Neural cell (in vitro differentiated cells): ENCODE data around the gene PARL. TPM values are rescaled to one million over a fixed set of nuclear protein-coding genes. Genes with fewer than 3 reads are reported as not detected.

ENCODE experiments used
- H2AFZ ChIP-seq: fragments of 200-600, 300-800 bp; sonication (generic), shearing (Covaris generic); 2 replicates; pipeline ENCODE4 v1.6.0; 2014; ENCODE audit warnings: low read depth, mild to moderate bottlenecking, antibody characterized with exemption, low read length, moderate library complexity
- H3F3A ChIP-seq: fragments of 200-600 bp; shearing (Covaris generic); 2 replicates; pipeline ENCODE4 v1.6.1; 2016; ENCODE audit warnings: mild to moderate bottlenecking, moderate library complexity, mixed read lengths, antibody characterized with exemption, low read length; ENCODE audit not compliant: insufficient read depth, poor library complexity, severe bottlenecking
- H3K27ac ChIP-seq: fragments of 200-600, 300-800 bp; sonication (generic), shearing (Covaris generic); 2 replicates; pipeline ENCODE4 v1.5.1; 2014; ENCODE audit warnings: mild to moderate bottlenecking, low read length, moderate library complexity
- H3K27me3 ChIP-seq: fragments of 300-800, 200-600 bp; sonication (generic), shearing (Covaris generic); 2 replicates; pipeline ENCODE4 v1.6.0; 2014; ENCODE audit warnings: mild to moderate bottlenecking, low read depth, low read length, moderate library complexity; ENCODE audit not compliant: insufficient read depth
- H3K36me3 ChIP-seq: fragments of 300-800, 200-600 bp; sonication (generic), shearing (Covaris generic); 2 replicates; pipeline ENCODE4 v1.5.1; 2014; ENCODE audit warnings: mild to moderate bottlenecking, antibody characterized with exemption, low read length, moderate library complexity; ENCODE audit not compliant: insufficient read depth
- H3K4me2 ChIP-seq: fragments of 300-800, 200-600 bp; sonication (generic), shearing (Covaris generic); 2 replicates; pipeline ENCODE4 v1.6.0; 2014; ENCODE audit warnings: mild to moderate bottlenecking, low read length
- H3K4me3 ChIP-seq: fragments of 300-800, 200-600 bp; sonication (generic), shearing (Covaris generic); 2 replicates; pipeline ENCODE4 v1.5.1; 2014; ENCODE audit warnings: mild to moderate bottlenecking, low read length, moderate library complexity
- H3K79me2 ChIP-seq: fragments of 200-600 bp; shearing (Covaris generic); replicated peaks from 2 replicates; pipeline ENCODE4 v1.6.0; 2014; ENCODE audit warnings: mild to moderate bottlenecking, low read length, moderate library complexity; ENCODE audit not compliant: insufficient read depth
- H3K9ac ChIP-seq: fragments of 300-800, 200-600 bp; sonication (generic), shearing (Covaris generic); 2 replicates; pipeline ENCODE4 v1.6.1; 2016; ENCODE audit warnings: mild to moderate bottlenecking, low read length, mixed read lengths
- H3K9me2 ChIP-seq: fragments of 200-600 bp; shearing (Covaris generic); 2 replicates; pipeline ENCODE4 v1.6.1; 2016; ENCODE audit warnings: mild to moderate bottlenecking, low read length, mixed read lengths; ENCODE audit not compliant: insufficient read depth
- H3K9me3 ChIP-seq: fragments of 200-600, 300-800 bp; sonication (generic), shearing (Covaris generic); 2 replicates; pipeline ENCODE4 v1.6.1; 2016; ENCODE audit warnings: mild to moderate bottlenecking, mixed run types, low read length, moderate library complexity, mixed read lengths
- H4K20me1 ChIP-seq: fragments of 200-600 bp; shearing (Covaris generic); 2 replicates; pipeline ENCODE4 v1.6.1; 2016; ENCODE audit warnings: mild to moderate bottlenecking, mixed run types; ENCODE audit not compliant: insufficient read depth
- EP300 ChIP-seq: fragments of 450-650 bp; conservative IDR thresholded peaks from 2 replicates; pipeline ENCODE4 v1.6.1; 2014; ENCODE audit warnings: antibody characterized with exemption, mild to moderate bottlenecking, moderate library complexity; ENCODE audit not compliant: poor library complexity, severe bottlenecking
- EZH2 ChIP-seq: fragments of 200-600, 300-800 bp; shearing (Covaris generic), sonication (generic); IDR thresholded peaks from 2 replicates; pipeline ENCODE4 v1.6.1; 2014; ENCODE audit warnings: antibody characterized with exemption, low read length, borderline replicate concordance, mild to moderate bottlenecking; ENCODE audit not compliant: insufficient read depth, poor library complexity, severe bottlenecking
- MXI1 ChIP-seq: fragments of 450-650 bp; conservative IDR thresholded peaks from 2 replicates; pipeline ENCODE4 v1.6.1; 2014; ENCODE audit warnings: antibody characterized with exemption, mild to moderate bottlenecking; ENCODE audit not compliant: poor library complexity, severe bottlenecking
- POLR2AphosphoS5 ChIP-seq: IDR thresholded peaks from 2 replicates; pipeline ENCODE4 v1.6.1; 2012
- RAD21 ChIP-seq: fragments of 450-650 bp; conservative IDR thresholded peaks from 2 replicates; pipeline ENCODE4 v1.6.1; 2014; ENCODE audit warnings: antibody characterized with exemption, mild to moderate bottlenecking, moderate library complexity
- SMC3 ChIP-seq: fragments of 450-650 bp; conservative IDR thresholded peaks from 2 replicates; pipeline ENCODE4 v1.6.1; 2014; ENCODE audit warnings: antibody characterized with exemption, mild to moderate bottlenecking, moderate library complexity; ENCODE audit not compliant: poor library complexity
- TAF1 ChIP-seq: IDR thresholded peaks from 2 replicates; pipeline ENCODE4 v1.6.1; 2012; ENCODE audit warnings: low read depth
- polyA plus RNA-seq: library from polyadenylated mRNA; depleted of rRNA; stranded (reverse); fragments of >200 nt; gene quantifications from 2 replicates; pipeline ENCODE4 v1.2.3, GENCODE V29; 2014
- TF ChIP-seq, protein P1 (sequence below): fragments of 450-650 bp; IDR thresholded peaks from 2 replicates; pipeline ENCODE4 v1.5.1; 2014; ENCODE audit warnings: antibody characterized with exemption, mild to moderate bottlenecking, moderate library complexity; ENCODE audit not compliant: poor library complexity, severe bottlenecking
- TF ChIP-seq, protein P2 (sequence below): IDR thresholded peaks from 2 replicates; pipeline ENCODE4 v1.6.1; 2012; ENCODE audit warnings: borderline replicate concordance

PARL gene
- polyA plus RNA-seq, 1 donor from 2014 or later, result 59.2 TPM

DNA sequence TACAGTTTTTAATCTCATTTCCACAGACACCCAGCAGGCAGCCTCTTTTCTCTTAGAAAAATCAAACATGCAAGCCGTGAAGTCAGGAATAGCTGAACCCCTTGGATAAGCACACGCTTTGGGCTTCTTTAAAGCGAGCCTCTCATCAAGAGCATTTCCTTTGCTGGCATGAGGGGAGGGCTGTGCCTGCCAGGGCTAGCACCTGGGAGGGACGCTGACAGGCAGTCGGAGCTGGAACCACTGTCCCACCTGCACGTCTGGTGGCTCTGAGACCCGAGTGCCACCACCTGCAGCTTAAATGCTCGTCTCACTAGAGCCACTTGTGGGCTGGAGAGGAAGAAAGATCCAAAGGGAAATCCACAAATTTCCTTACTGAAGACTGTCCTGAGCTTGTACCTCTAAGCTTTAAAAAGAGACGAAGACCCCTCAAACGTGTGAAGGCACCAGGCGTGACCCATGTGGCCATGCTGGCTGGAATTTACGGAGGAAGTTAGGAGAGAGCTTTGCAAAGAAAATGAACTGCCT is 68.7 kb downstream of the PARL start:
- no peaks in the 10 kb centered on the region for H4K20me1 ChIP-seq
- H3F3A ChIP-seq, result no peaks in the 10 kb centered on the region
- H3K79me2 ChIP-seq, result no peaks in the 10 kb centered on the region
- TF ChIP-seq EP300 (no peak), SMC3 (no peak), EZH2 (no peak), MXI1 (no peak), TAF1 (no peak), POLR2AphosphoS5 (no peak), RAD21 (no peak)
- TF ChIP-seq, protein P1, sequence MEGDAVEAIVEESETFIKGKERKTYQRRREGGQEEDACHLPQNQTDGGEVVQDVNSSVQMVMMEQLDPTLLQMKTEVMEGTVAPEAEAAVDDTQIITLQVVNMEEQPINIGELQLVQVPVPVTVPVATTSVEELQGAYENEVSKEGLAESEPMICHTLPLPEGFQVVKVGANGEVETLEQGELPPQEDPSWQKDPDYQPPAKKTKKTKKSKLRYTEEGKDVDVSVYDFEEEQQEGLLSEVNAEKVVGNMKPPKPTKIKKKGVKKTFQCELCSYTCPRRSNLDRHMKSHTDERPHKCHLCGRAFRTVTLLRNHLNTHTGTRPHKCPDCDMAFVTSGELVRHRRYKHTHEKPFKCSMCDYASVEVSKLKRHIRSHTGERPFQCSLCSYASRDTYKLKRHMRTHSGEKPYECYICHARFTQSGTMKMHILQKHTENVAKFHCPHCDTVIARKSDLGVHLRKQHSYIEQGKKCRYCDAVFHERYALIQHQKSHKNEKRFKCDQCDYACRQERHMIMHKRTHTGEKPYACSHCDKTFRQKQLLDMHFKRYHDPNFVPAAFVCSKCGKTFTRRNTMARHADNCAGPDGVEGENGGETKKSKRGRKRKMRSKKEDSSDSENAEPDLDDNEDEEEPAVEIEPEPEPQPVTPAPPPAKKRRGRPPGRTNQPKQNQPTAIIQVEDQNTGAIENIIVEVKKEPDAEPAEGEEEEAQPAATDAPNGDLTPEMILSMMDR, result no peak
- TF ChIP-seq, protein P2, sequence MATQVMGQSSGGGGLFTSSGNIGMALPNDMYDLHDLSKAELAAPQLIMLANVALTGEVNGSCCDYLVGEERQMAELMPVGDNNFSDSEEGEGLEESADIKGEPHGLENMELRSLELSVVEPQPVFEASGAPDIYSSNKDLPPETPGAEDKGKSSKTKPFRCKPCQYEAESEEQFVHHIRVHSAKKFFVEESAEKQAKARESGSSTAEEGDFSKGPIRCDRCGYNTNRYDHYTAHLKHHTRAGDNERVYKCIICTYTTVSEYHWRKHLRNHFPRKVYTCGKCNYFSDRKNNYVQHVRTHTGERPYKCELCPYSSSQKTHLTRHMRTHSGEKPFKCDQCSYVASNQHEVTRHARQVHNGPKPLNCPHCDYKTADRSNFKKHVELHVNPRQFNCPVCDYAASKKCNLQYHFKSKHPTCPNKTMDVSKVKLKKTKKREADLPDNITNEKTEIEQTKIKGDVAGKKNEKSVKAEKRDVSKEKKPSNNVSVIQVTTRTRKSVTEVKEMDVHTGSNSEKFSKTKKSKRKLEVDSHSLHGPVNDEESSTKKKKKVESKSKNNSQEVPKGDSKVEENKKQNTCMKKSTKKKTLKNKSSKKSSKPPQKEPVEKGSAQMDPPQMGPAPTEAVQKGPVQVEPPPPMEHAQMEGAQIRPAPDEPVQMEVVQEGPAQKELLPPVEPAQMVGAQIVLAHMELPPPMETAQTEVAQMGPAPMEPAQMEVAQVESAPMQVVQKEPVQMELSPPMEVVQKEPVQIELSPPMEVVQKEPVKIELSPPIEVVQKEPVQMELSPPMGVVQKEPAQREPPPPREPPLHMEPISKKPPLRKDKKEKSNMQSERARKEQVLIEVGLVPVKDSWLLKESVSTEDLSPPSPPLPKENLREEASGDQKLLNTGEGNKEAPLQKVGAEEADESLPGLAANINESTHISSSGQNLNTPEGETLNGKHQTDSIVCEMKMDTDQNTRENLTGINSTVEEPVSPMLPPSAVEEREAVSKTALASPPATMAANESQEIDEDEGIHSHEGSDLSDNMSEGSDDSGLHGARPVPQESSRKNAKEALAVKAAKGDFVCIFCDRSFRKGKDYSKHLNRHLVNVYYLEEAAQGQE, result no peak
- no peaks in the 10 kb centered on the region for H3K27me3 ChIP-seq
- no peak overlapping the region for H3K4me3 ChIP-seq
- no peak overlapping the region for H2AFZ ChIP-seq
- H3K27ac ChIP-seq, result no peak overlapping the region
- no peak overlapping the region for H3K9ac ChIP-seq
- H3K9me3 ChIP-seq, result no peaks in the 10 kb centered on the region
- no peak overlapping the region for H3K4me2 ChIP-seq
- H3K36me3 ChIP-seq, result peaks cover 4% of the 10 kb centered on the region
- no peaks in the 10 kb centered on the region for H3K9me2 ChIP-seq

DNA sequence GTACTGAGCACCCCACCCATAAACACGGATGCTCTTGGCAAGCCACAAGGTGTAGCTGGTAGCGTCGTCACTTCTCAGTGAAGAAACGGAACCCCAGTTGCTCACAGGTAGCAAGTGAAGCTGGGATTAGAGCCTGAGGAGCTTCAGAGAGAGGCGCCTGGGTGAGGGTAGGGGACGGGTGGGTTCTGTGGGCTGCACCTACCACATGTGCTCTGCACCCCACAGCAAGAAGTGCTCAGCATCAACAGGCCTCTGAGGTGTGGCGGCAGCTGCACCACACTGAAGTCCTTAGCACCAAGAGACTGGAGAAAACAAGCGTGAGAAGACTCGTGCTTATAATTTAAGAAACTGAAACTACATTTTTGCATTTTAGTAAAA is 69.1 kb downstream of the PARL start:
- no peak overlapping the region for H3K27ac ChIP-seq

More for the DNA sequence above, 69.1 kb downstream of the PARL start:
- no peak overlapping the region for H2AFZ ChIP-seq
- H3K4me2 ChIP-seq, result no peak overlapping the region
- H3K4me3 ChIP-seq, result no peak overlapping the region
- no peak overlapping the region for H3K9ac ChIP-seq
- H3K9me2 ChIP-seq, result no peaks in the 10 kb centered on the region
- TF ChIP-seq EP300 (no peak), SMC3 (no peak), EZH2 (no peak), TAF1 (no peak), RAD21 (no peak), MXI1 (no peak), POLR2AphosphoS5 (no peak)
- TF ChIP-seq, protein P2, result no peak
- TF ChIP-seq, protein P1, result no peak
- no peaks in the 10 kb centered on the region for H3F3A ChIP-seq
- H3K79me2 ChIP-seq, result no peaks in the 10 kb centered on the region
- peaks cover 8% of the 10 kb centered on the region for H3K36me3 ChIP-seq
- no peaks in the 10 kb centered on the region for H4K20me1 ChIP-seq
- no peaks in the 10 kb centered on the region for H3K9me3 ChIP-seq
- no peaks in the 10 kb centered on the region for H3K27me3 ChIP-seq
